Effector memory CD4-positive, alpha-beta T cell (primary cell): ENCODE data around the gene UBASH3B.

Experiments
- DNase-seq, 3 donors: peaks; one replicate each; pipeline ENCODE4 v3.0.0-alpha.2; 2020
- H3K27ac ChIP-seq: 2 replicates; pipeline ENCODE4 v1.7.0; 2013; ENCODE audit warnings: mild to moderate bottlenecking, low read length, moderate library complexity; ENCODE audit not compliant: insufficient read depth, poor library complexity, severe bottlenecking
- H3K27me3 ChIP-seq: replicated peaks from 2 replicates; pipeline ENCODE4 v1.7.0; 2013; ENCODE audit warnings: mild to moderate bottlenecking, low read length; ENCODE audit not compliant: insufficient read depth, control insufficient read depth, poor library complexity, severe bottlenecking
- H3K36me3 ChIP-seq: 2 replicates; pipeline ENCODE4 v1.7.0; 2013; ENCODE audit warnings: mild to moderate bottlenecking, low read length, moderate library complexity; ENCODE audit not compliant: control insufficient read depth, insufficient read depth
- H3K4me1 ChIP-seq: 2 replicates; pipeline ENCODE4 v1.7.0; 2013; ENCODE audit warnings: low read length, mild to moderate bottlenecking; ENCODE audit not compliant: control insufficient read depth, insufficient read depth, poor library complexity, severe bottlenecking
- H3K4me3 ChIP-seq: 2 replicates; pipeline ENCODE4 v1.7.0; 2013; ENCODE audit warnings: low read length, low read depth, mild to moderate bottlenecking; ENCODE audit not compliant: insufficient read depth, poor library complexity, severe bottlenecking
- H3K9me3 ChIP-seq: 2 replicates; pipeline ENCODE4 v1.7.0; 2013; ENCODE audit warnings: mild to moderate bottlenecking, low read length, moderate library complexity; ENCODE audit not compliant: control insufficient read depth

Gene UBASH3B

GRCh38 chr11:122775675-122776271, 120.3 kb downstream of the UBASH3B start:
- DNase-seq: no peak
- H3K36me3 ChIP-seq: peaks cover 13% of the 10 kb centered on the region
- H3K9me3 ChIP-seq: no peaks in the 10 kb centered on the region
- no peak overlapping the region for H3K27ac ChIP-seq
- no peak overlapping the region for H3K4me3 ChIP-seq
- no peaks in the 10 kb centered on the region for H3K4me1 ChIP-seq
- no peaks in the 10 kb centered on the region for H3K27me3 ChIP-seq

- no peak overlapping the region for H3K4me3 ChIP-seq
- H3K27ac ChIP-seq: no peak overlapping the region
Measured at GRCh38 chr11:122776546-122776945, 121.0 kb downstream of the UBASH3B start.

GRCh38 chr11:122777343-122777742, 121.8 kb downstream of the UBASH3B start:
- no peak overlapping the region for H3K4me3 ChIP-seq
- H3K27ac ChIP-seq: no peak overlapping the region
- no peaks in the 10 kb centered on the region for H3K27me3 ChIP-seq
- no peaks in the 10 kb centered on the region for H3K9me3 ChIP-seq
- H3K36me3 ChIP-seq: peaks cover 18% of the 10 kb centered on the region
- H3K4me1 ChIP-seq: no peaks in the 10 kb centered on the region
- no peak for DNase-seq

More at GRCh38 chr11:122776546-122776945, 121.0 kb downstream of the UBASH3B start:
- Histone ChIP-seq H3K36me3 (peaks cover 13% of the 10 kb centered on the region), H3K4me1 (no peaks in the 10 kb centered on the region), H3K9me3 (no peaks in the 10 kb centered on the region), H3K27me3 (no peaks in the 10 kb centered on the region)
- no peak for DNase-seq

- DNase-seq: no peak
- Histone ChIP-seq H3K36me3 (peaks cover 20% of the 10 kb centered on the region), H3K27ac (no peak overlapping the region), H3K4me3 (no peak overlapping the region), H3K27me3 (no peaks in the 10 kb centered on the region), H3K9me3 (no peaks in the 10 kb centered on the region), H3K4me1 (no peaks in the 10 kb centered on the region)
Measured at GRCh38 chr11:122778148-122778547, 122.6 kb downstream of the UBASH3B start.

GRCh38 chr11:122779047-122779629, 123.6 kb downstream of the UBASH3B start:
- DNase-seq: no peak
- Histone ChIP-seq H3K27me3 (no peaks in the 10 kb centered on the region), H3K9me3 (no peaks in the 10 kb centered on the region), H3K27ac (no peak overlapping the region), H3K4me3 (no peak overlapping the region), H3K36me3 (peaks cover 20% of the 10 kb centered on the region), H3K4me1 (no peaks in the 10 kb centered on the region)

- Histone ChIP-seq H3K27me3 (no peaks in the 10 kb centered on the region), H3K36me3 (peaks cover 31% of the 10 kb centered on the region), H3K9me3 (no peaks in the 10 kb centered on the region), H3K4me1 (no peaks in the 10 kb centered on the region), H3K27ac (no peak overlapping the region), H3K4me3 (no peak overlapping the region)
- no peak for DNase-seq
Measured at GRCh38 chr11:122780296-122780949, 124.9 kb downstream of the UBASH3B start.

- H3K9me3 ChIP-seq: no peaks in the 10 kb centered on the region
- peak; percentile 41 to 58 (median 42) for DNase-seq
- peaks cover 31% of the 10 kb centered on the region for H3K36me3 ChIP-seq
- H3K4me1 ChIP-seq: no peaks in the 10 kb centered on the region
- H3K27ac ChIP-seq: no peak overlapping the region
- H3K4me3 ChIP-seq: no peak overlapping the region
- no peaks in the 10 kb centered on the region for H3K27me3 ChIP-seq
Measured at GRCh38 chr11:122781378-122782195, 126.1 kb downstream of the UBASH3B start.

- peaks cover 29% of the 10 kb centered on the region for H3K36me3 ChIP-seq
Measured at GRCh38 chr11:122782222-122782621, 126.7 kb downstream of the UBASH3B start.

GRCh38 chr11:122784325-122784955, 128.9 kb downstream of the UBASH3B start:
- H3K4me3 ChIP-seq: no peak overlapping the region
- peaks cover 27% of the 10 kb centered on the region for H3K36me3 ChIP-seq
- no peaks in the 10 kb centered on the region for H3K9me3 ChIP-seq
- no peaks in the 10 kb centered on the region for H3K4me1 ChIP-seq
- no peak overlapping the region for H3K27ac ChIP-seq
- no peaks in the 10 kb centered on the region for H3K27me3 ChIP-seq
- DNase-seq: no peak

More at GRCh38 chr11:122782222-122782621, 126.7 kb downstream of the UBASH3B start:
- DNase-seq: no peak
- Histone ChIP-seq H3K4me3 (no peak overlapping the region), H3K9me3 (no peaks in the 10 kb centered on the region), H3K4me1 (no peaks in the 10 kb centered on the region), H3K27me3 (no peaks in the 10 kb centered on the region), H3K27ac (no peak overlapping the region)
